ENCODE results near the gene CD99.

DNA sequence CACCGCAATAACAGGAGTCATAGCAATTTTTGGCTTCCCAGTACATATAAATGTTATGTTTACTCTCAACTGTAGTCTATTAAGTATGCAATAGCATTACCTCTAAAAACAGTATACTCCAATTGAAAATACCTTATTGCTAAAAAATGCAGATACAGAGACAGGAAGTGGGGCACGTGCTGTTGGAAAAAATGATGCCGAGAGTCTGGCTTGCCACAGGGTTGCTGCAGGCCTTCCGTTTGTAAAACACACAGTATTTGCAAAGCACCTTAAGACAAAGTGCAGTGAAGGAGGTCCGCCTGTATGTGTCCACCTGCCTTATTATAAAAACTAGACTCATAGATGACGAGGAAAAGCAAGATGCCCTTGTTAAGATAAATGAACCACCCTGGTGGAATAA, 23.5 kb downstream of the CD99 start:
- no peak for TF ChIP-seq POLR2A (IDR thresholded peaks at IDR 0.05; ENCODE audit: low read length)
- TF ChIP-seq GATA1 (IDR thresholded peaks at IDR 0.05; ENCODE audit: low read depth, low read length), result no peak
